Glutamatergic neuron (in vitro differentiated cells): ENCODE data around the gene KCP. TPM values are rescaled to one million over a fixed set of nuclear protein-coding genes. Genes with fewer than 3 reads are reported as not detected.
A peak's percentile ranks its signal among the peaks of the same experiment; 100 is the strongest.

Experiments
- DNase-seq: peaks from one replicate; pipeline ENCODE4 v3.0.0; 2022
- H3K27ac Mint-ChIP-seq: one replicate; pipeline ENCODE4 v1.8.0; 2020; ENCODE audit warnings: mild to moderate bottlenecking, mixed read lengths, inconsistent platforms; ENCODE audit not compliant: unreplicated experiment
- H3K27me3 Mint-ChIP-seq: one replicate; pipeline ENCODE4 v1.8.0; 2020; ENCODE audit warnings: mild to moderate bottlenecking, moderate library complexity, mixed read lengths, inconsistent platforms; ENCODE audit not compliant: unreplicated experiment
- H3K36me3 Mint-ChIP-seq: one replicate; pipeline ENCODE4 v1.8.0; 2020; ENCODE audit warnings: mild to moderate bottlenecking, mixed read lengths, inconsistent platforms; ENCODE audit not compliant: unreplicated experiment
- H3K4me1 Mint-ChIP-seq: one replicate; pipeline ENCODE4 v1.8.0; 2020; ENCODE audit warnings: mild to moderate bottlenecking, low read depth, mixed read lengths, inconsistent platforms; ENCODE audit not compliant: unreplicated experiment
- H3K4me3 Mint-ChIP-seq: one replicate; pipeline ENCODE4 v1.8.0; 2020; ENCODE audit warnings: mild to moderate bottlenecking, mixed read lengths, inconsistent platforms; ENCODE audit not compliant: unreplicated experiment
- H3K9me3 Mint-ChIP-seq: one replicate; pipeline ENCODE4 v1.8.0; 2020; ENCODE audit warnings: mild to moderate bottlenecking, moderate library complexity, mixed read lengths, inconsistent platforms; ENCODE audit not compliant: unreplicated experiment
- CTCF ChIP-seq: fragments of 200-600 bp; sonication (generic); IDR thresholded peaks from one replicate; pipeline ENCODE4 v1.5.0; 2021; ENCODE audit not compliant: partially characterized antibody, unreplicated experiment
- total RNA-seq: library from RNA; stranded (reverse); fragmentation: NEBNext Ultra II Directional; extraction: Animal tissue kit (Norgen Biotek cat#: 25700); gene quantifications from one replicate; pipeline ENCODE4 v1.2.1, GENCODE V29; 2021; ENCODE audit not compliant: unreplicated experiment

The KCP gene
- total RNA-seq, 1 donor from 2014 or later: 2.2 TPM

- no peak overlapping the region for H3K4me3 Mint-ChIP-seq
- peaks cover 9% of the 10 kb centered on the region for H3K27me3 Mint-ChIP-seq
- peak overlapping the region; percentile 43 for H3K27ac Mint-ChIP-seq
- TF ChIP-seq CTCF: peak; percentile 66
- H3K4me1 Mint-ChIP-seq: peaks cover 9% of the 10 kb centered on the region
- peaks cover 9% of the 10 kb centered on the region for H3K9me3 Mint-ChIP-seq
- no peaks in the 10 kb centered on the region for H3K36me3 Mint-ChIP-seq
- DNase-seq: peak; percentile 85
These were observed 30.4 kb downstream of the KCP start for GRCh38 chr7:128879939-128880746.

GRCh38 chr7:128879461-128879938 lies 31.0 kb downstream of the KCP start:
- Mint-ChIP-seq H3K36me3 (no peaks in the 10 kb centered on the region), H3K4me1 (peaks cover 9% of the 10 kb centered on the region), H3K9me3 (peaks cover 9% of the 10 kb centered on the region), H3K4me3 (no peak overlapping the region), H3K27me3 (peaks cover 8% of the 10 kb centered on the region), H3K27ac (no peak overlapping the region)
- TF ChIP-seq CTCF: no peak
- DNase-seq: no peak

GRCh38 chr7:128878226-128879105 lies 32.0 kb downstream of the KCP start:
- DNase-seq: no peak
- no peaks in the 10 kb centered on the region for H3K36me3 Mint-ChIP-seq
- no peak overlapping the region for H3K27ac Mint-ChIP-seq
- peaks cover 10% of the 10 kb centered on the region for H3K9me3 Mint-ChIP-seq
- TF ChIP-seq CTCF: no peak
- no peak overlapping the region for H3K4me3 Mint-ChIP-seq
- peaks cover 8% of the 10 kb centered on the region for H3K27me3 Mint-ChIP-seq
- H3K4me1 Mint-ChIP-seq: peaks cover 9% of the 10 kb centered on the region

- Mint-ChIP-seq H3K27me3 (peaks cover 8% of the 10 kb centered on the region), H3K27ac (no peak overlapping the region), H3K9me3 (peaks cover 9% of the 10 kb centered on the region), H3K36me3 (no peaks in the 10 kb centered on the region), H3K4me1 (peaks cover 9% of the 10 kb centered on the region), H3K4me3 (no peak overlapping the region)
- DNase-seq: no peak
- TF ChIP-seq CTCF: no peak
These were observed 32.8 kb downstream of the KCP start for GRCh38 chr7:128877756-128878120.
